ENCODE data around the gene SLC25A25.

GRCh38 chr9:128100581-128100980 is 32.5 kb downstream of the SLC25A25 start:
- no peak for TF ChIP-seq CTCF (IDR thresholded peaks at IDR 0.05)
- no peak for TF ChIP-seq EZH2 (IDR thresholded peaks at IDR 0.05)
